Spinal cord (tissue), 10 donors: ENCODE data around the gene CEP192. TPM values are rescaled to one million over a fixed set of nuclear protein-coding genes. Genes with fewer than 3 reads are reported as not detected.
"Not testable (repeated sequence)": the region's sequence is repeated elsewhere in the genome, so short reads cannot be mapped to it uniquely, and the experiment has no call there.

Experiments used
- DNase-seq, 6 donors: peaks; one replicate each; pipeline versions ENCODE4 v3.0.0 to v3.0.0-alpha.2; 2013 to 2015; ENCODE audit warnings: low spot score in 6 of 6, low read depth in 4 of 6
- H3K27ac ChIP-seq: one replicate; pipeline ENCODE4 v1.5.1; 2013; ENCODE audit warnings: low read depth, low read length, control low read depth
- H3K27me3 ChIP-seq: one replicate; pipeline ENCODE4 v1.6.1; 2013; ENCODE audit warnings: low read length; ENCODE audit not compliant: control insufficient read depth, insufficient read depth
- H3K36me3 ChIP-seq: one replicate; pipeline ENCODE4 v1.6.1; 2013; ENCODE audit warnings: low read length; ENCODE audit not compliant: control insufficient read depth, insufficient read depth
- H3K4me1 ChIP-seq: one replicate; pipeline ENCODE4 v1.6.1; 2013; ENCODE audit warnings: low read length; ENCODE audit not compliant: control insufficient read depth, insufficient read depth
- H3K4me3 ChIP-seq: one replicate; pipeline ENCODE4 v1.5.1; 2013; ENCODE audit warnings: low read depth, low read length, control low read depth
- H3K9me3 ChIP-seq: one replicate; pipeline ENCODE4 v1.6.1; 2013; ENCODE audit warnings: low read length; ENCODE audit not compliant: control insufficient read depth, insufficient read depth
- WGBS: methylation state at CpG from one replicate; pipeline ENCODE4 v1.1.5; 2013; ENCODE audit warnings: missing lambda C conversion rate; ENCODE audit not compliant: insufficient coverage; 5-methylcytosine and 5-hydroxymethylcytosine counted together
- polyA plus RNA-seq, 2 donors: library from polyadenylated mRNA; unstranded; fragments of 120-200 nt; gene quantifications; one replicate each; pipeline ENCODE4 v1.2.1, GENCODE V29; 2013; ENCODE audit not compliant: insufficient read length in 2 of 2
- total RNA-seq, 2 donors: library from RNA; depleted of rRNA in 1 of 2; stranded (reverse); fragments of 120-200 nt in 1 of 2; fragments of >200 nt in 1 of 2; gene quantifications; one replicate each; pipeline versions ENCODE4 v1.2.3 to v1.2.4, GENCODE V29; 2013 to 2014
- donor health status: healthy.

CEP192 gene
- total and polyA plus RNA-seq, 4 donors = 25.7 to 55.1 (median 34.6) TPM

DNA sequence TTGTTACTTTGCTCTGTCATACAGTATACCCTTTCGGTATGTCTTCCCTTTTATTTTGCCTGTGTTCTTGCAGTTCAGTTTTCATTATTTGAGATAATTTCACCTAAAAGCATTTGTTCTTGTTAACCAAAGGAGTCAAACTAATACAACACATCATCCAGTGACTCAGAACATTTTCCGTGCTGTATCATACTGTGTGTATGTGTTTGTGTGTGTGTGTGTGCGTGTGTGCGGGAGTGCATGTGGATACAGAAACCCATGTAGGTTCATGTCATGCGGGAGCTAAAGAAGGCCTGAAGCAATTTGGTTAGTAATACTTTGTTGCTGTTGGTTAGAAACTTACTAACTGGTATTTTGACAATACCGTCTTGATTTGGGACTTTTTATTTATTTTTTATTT, 60.0 kb downstream of the CEP192 start:
- Histone ChIP-seq H3K4me3 (no peak overlapping the region), H3K4me1 (no peaks in the 10 kb centered on the region)
- WGBS = 100% methylated on average over 4 of the region's 6 CpGs

DNA sequence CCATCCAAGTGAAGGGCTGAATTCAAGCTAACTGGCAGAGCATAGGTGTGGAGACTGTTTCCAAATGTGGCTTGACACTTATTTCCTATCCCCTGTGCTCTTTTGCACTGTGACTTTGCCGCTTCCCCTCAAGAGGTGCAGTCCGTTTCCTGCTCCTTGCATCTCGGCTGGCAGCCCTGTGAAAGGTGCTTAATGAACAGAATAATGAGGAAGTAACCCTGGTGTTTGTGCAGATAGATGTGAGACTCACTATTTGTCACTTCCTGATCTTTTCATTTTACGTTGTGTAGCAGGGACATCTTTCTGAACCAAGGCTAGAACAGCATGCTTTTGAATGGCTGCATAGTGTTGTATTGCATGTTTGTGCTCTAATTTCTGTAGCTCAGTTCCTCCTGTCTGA, 60.8 kb downstream of the CEP192 start:
- no peak overlapping the region for H3K27ac ChIP-seq
- H3K9me3 ChIP-seq = no peaks in the 10 kb centered on the region
- DNase-seq = no peak
- H3K4me3 ChIP-seq = no peak overlapping the region
- WGBS = 63% methylated on average over 1 of the region's 4 CpGs
- H3K27me3 ChIP-seq = no peaks in the 10 kb centered on the region
- H3K36me3 ChIP-seq = peaks cover 27% of the 10 kb centered on the region
- H3K4me1 ChIP-seq = no peaks in the 10 kb centered on the region

More for the DNA sequence above, 60.0 kb downstream of the CEP192 start:
- H3K36me3 ChIP-seq = peaks cover 23% of the 10 kb centered on the region
- no peak for DNase-seq
- no peaks in the 10 kb centered on the region for H3K27me3 ChIP-seq
- no peak overlapping the region for H3K27ac ChIP-seq
- H3K9me3 ChIP-seq = no peaks in the 10 kb centered on the region

DNA sequence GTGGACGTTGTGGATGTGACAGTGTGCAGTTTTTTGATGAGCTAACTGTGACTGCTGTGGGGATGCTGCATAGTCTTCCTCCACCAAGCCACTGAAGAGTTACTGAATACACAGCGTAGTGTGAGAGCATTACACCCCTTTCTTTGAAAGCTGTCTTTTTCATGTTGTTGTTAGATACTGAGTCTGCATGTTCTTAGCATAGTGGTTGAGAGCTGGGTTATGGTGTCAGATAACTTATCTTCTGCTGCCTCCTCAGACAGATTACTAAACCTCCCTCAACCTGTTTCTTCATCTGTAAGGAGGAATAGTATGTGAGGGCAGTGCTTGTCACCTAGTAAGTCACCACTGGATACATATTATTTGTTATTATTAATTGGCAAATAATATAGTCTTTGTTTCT, 63.2 kb downstream of the CEP192 start:
- no peak overlapping the region for H3K4me3 ChIP-seq
- no CpG with 5 or more reads among the region's 2 CpGs for WGBS
- no peaks in the 10 kb centered on the region for H3K4me1 ChIP-seq
- peaks cover 31% of the 10 kb centered on the region for H3K36me3 ChIP-seq
- H3K27me3 ChIP-seq = no peaks in the 10 kb centered on the region
- no peaks in the 10 kb centered on the region for H3K9me3 ChIP-seq
- DNase-seq = no peak
- no peak overlapping the region for H3K27ac ChIP-seq

DNA sequence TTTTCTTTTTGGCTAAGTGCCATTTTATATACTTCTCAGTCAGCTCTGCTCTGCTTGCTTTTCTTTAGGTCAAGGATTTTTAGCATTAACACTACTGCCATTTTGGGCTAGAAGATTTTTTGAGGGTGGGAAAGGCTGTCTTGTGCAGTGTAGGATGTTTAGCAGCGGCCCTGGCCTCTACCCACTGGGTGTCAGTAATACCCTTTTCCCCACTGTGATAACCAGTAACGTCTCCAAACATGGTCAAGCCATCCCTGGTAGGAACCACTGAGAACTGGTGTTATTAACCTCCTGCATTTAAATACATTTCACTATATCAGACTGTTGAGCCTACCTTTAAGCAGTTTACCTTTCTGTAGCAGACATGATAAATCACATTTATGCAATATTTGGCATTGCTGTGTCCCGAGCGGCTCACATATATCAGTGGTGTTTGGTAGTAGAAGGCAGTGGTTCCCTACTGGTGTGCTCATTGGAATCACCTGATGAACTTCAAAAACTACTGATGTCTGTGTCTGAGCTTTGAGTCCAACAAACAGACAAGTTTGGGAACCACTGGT, 70.5 kb downstream of the CEP192 start:
- no peak overlapping the region for H3K27ac ChIP-seq
- no peaks in the 10 kb centered on the region for H3K9me3 ChIP-seq
- no peaks in the 10 kb centered on the region for H3K4me1 ChIP-seq
- no peak overlapping the region for H3K4me3 ChIP-seq
- H3K27me3 ChIP-seq = no peaks in the 10 kb centered on the region
- 96% methylated on average over 2 of the region's 4 CpGs for WGBS
- peaks cover 11% of the 10 kb centered on the region for H3K36me3 ChIP-seq
- DNase-seq = no peak

DNA sequence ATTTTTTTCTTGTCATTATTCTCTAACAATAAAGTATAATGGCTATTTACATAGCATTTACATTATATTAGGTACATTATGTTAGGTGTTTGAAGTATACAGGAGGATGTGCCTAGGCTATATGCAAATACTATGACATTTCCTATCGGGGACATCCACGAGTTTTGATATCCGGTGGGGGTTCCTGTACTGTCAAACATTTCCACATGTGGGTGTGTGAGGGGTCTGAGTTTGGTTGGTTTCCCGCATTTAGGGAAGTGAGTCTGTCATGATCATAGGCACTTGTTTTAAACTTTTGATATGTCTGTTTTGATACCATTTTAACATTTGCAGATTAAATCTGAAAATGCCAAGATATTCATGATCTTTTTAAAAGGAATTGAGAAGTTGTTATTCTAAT, 76.0 kb downstream of the CEP192 start:
- Histone ChIP-seq H3K36me3 (peaks cover 12% of the 10 kb centered on the region), H3K27me3 (no peaks in the 10 kb centered on the region), H3K4me3 (no peak overlapping the region), H3K4me1 (no peaks in the 10 kb centered on the region), H3K9me3 (no peaks in the 10 kb centered on the region), H3K27ac (no peak overlapping the region)
- WGBS = 73% methylated on average over 2 of the region's 4 CpGs
- no peak for DNase-seq

DNA sequence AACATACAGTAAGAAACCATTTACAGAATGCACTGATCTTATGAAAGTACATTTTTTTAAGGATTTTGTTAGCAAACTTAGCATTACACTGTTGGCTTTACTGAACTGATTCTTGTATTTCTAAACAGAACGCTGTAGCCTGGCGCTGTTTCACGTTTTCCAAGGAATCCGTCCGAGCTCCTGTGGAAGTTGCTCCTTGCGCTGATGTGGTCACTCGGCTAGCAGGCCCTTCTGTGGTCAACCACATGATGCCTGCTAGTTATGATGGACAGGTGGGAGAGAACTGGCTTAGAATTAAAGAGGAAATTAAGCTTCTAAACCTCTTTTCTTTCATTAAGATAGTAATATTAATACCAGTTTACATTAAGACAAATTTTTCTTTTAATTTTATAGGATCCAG, 76.8 kb downstream of the CEP192 start:
- Histone ChIP-seq H3K9me3 (no peaks in the 10 kb centered on the region), H3K27ac (no peak overlapping the region), H3K4me1 (no peaks in the 10 kb centered on the region), H3K36me3 (peaks cover 12% of the 10 kb centered on the region), H3K27me3 (no peaks in the 10 kb centered on the region), H3K4me3 (no peak overlapping the region)
- DNase-seq = no peak
- 82% methylated on average over 6 of the region's 7 CpGs for WGBS

DNA sequence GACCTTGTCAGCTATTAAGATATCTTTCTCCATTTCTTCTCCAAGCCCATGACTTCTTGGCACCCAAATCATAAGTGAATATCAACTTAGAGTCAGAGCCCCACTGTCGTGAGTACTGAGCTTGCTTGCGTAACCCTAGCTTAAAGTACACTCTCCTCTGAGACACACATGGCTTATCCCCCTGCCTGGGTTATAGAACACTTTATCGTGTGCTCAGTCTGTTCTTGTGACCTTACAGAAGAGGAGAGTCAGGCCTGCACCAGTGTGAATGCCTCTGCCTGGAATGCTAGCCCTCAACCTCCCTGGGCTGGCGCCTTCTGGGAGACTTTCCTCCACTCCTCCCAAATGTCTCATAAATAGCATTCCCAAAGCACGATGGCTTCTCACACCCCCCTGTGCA, 79.3 kb downstream of the CEP192 start:
- Histone ChIP-seq H3K4me1 (no peaks in the 10 kb centered on the region), H3K36me3 (peaks cover 15% of the 10 kb centered on the region), H3K27me3 (no peaks in the 10 kb centered on the region), H3K9me3 (no peaks in the 10 kb centered on the region), H3K27ac (no peak overlapping the region), H3K4me3 (no peak overlapping the region)
- 97% methylated on average over 5 of the region's 5 CpGs for WGBS
- no peak for DNase-seq

DNA sequence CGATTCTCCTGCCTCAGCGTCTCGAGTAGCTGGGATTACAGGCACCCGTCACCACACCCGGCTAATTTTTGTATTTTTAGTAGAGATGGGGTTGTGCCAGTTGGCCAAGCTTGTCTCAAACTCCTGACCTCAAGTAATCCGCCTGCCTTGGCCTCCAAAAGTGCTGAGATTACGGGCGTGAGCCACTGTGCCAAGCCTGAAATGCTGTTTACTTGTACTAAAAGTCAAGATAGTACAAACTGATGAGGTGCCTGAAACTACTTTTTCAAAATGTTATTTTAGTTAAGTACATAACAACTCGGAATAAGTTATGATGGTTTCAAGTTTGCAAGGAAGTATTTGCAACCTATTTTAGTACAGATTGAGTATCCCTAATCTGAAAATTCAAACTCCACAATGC, 85.7 kb downstream of the CEP192 start:
- Histone ChIP-seq H3K27me3 (no peaks in the 10 kb centered on the region), H3K4me1 (no peaks in the 10 kb centered on the region), H3K27ac (no peak overlapping the region), H3K9me3 (no peaks in the 10 kb centered on the region), H3K4me3 (no peak overlapping the region), H3K36me3 (peaks cover 7% of the 10 kb centered on the region)
- no peak for DNase-seq
- WGBS = 84% methylated on average over 3 of the region's 9 CpGs

DNA sequence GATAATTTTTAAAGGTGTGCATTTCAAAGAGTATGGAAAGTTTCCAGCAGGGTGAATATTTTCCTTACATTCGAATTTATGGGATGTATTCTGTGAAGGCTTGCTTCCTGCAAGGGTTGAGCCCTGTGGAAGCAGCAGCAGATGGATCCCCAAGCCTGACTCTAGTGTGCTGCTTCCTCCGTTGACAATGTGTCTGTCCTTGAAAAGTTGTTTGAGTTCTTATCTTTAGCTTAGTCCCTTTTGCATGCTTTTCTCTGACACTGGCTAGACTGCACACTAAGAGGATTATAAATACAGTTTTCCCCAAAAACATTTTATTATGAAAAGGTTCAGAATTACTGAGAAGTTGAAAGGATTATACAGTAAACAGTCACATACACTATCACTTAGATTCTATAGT, 86.3 kb downstream of the CEP192 start:
- Histone ChIP-seq H3K27me3 (no peaks in the 10 kb centered on the region), H3K36me3 (peaks cover 7% of the 10 kb centered on the region), H3K4me1 (no peaks in the 10 kb centered on the region), H3K9me3 (no peaks in the 10 kb centered on the region), H3K27ac (no peak overlapping the region), H3K4me3 (no peak overlapping the region)
- 100% methylated on average over 1 of the region's 2 CpGs for WGBS
- DNase-seq = no peak

DNA sequence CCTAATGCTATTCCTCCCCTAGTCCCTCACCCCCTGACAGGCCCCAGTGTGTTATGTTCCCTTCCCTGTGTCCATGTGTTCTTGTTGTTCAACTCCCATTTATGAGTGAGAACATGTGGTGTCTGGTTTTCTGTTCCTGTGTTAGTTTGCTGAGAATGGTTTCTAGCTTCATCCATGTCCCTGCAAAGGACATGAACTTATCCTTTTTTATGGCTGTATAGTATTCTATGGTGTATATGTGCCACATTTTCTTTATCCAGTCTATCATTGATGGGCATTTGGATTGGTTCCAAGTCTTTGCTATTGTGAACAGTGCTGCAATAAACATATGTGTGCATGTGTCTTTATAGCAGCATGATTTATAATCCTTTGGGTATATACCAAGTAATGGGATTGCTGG, 86.9 kb downstream of the CEP192 start:
- not testable (repeated sequence) for DNase-seq, H3K9me3 ChIP-seq, H3K36me3 ChIP-seq, H3K27me3 ChIP-seq, H3K27ac ChIP-seq, H3K4me1 ChIP-seq, H3K4me3 ChIP-seq
